Measurements from ENCODE around the gene KRTAP6-3.

- TF ChIP-seq CTCF (IDR thresholded peaks at IDR 0.05) (no peak), POLR2AphosphoS5 (IDR thresholded peaks at IDR 0.05) (no peak), EP300 (IDR thresholded peaks at IDR 0.05) (no peak), POLR2A (IDR thresholded peaks at IDR 0.05) (no peak)
These were observed 29.2 kb upstream of the KRTAP6-3 start for GRCh38 chr21:30563072-30563471.

All from sigmoid colon (tissue), 4 donors.